B cell (primary cell): ENCODE measurements around the gene METAP2. TPM values are rescaled to one million over a fixed set of nuclear protein-coding genes. Genes with fewer than 3 reads are reported as not detected.
"Not testable (repeated sequence)": the region's sequence is repeated elsewhere in the genome, so short reads cannot be mapped to it uniquely, and the experiment has no call there.

Experiments
- ATAC-seq: fragments of 200-7000 bp; cut with Tn5 transposase; one replicate; pipeline ENCODE4 v1.10.0; 2021; ENCODE audit warnings: low read depth, mild to moderate bottlenecking, moderate number of reproducible peaks, moderate library complexity
- CTCF ChIA-PET: fragments of 350-600 bp; sonication (Branson Sonifier 250); formaldehyde crosslinking; loops from one replicate; lab custom pipeline; 2021; ENCODE audit warnings: antibody characterized with exemption, inconsistent platforms; lab: Charles Lee
- POLR2A ChIA-PET: fragments of 350-600 bp; sonication (Branson Sonifier 250); formaldehyde crosslinking; loops from one replicate; lab custom pipeline; 2021; ENCODE audit warnings: antibody characterized with exemption; lab: Charles Lee
- DNase-seq: peaks from one replicate; pipeline ENCODE4 v3.0.0; 2013
- H2AFZ ChIP-seq: 2 replicates; pipeline ENCODE4 v1.6.1; 2012; ENCODE audit warnings: mild to moderate bottlenecking, low read depth, low read length; ENCODE audit not compliant: insufficient read depth, poor library complexity, severe bottlenecking
- H3K27ac ChIP-seq, 2 donors: 1 replicate in 1 of 2; 2 replicates in 1 of 2; pipeline ENCODE4 v1.5.1; 2012 to 2013; ENCODE audit warnings: low read length in 2 of 2, mild to moderate bottlenecking in 2 of 2, moderate library complexity in 1 of 2
- H3K27me3 ChIP-seq, 4 experiments: fragments of 200-600 bp in 1 of 4; sonication (generic) in 1 of 4; replicated peaks in 1 of 4; 1 replicate in 2 of 4; 2 replicates in 2 of 4; pipeline versions ENCODE4 v1.6.1 to v1.7.0; 2013 to 2016; ENCODE audit warnings: low read length in 3 of 4, mild to moderate bottlenecking in 2 of 4, mixed read lengths in 1 of 4, moderate library complexity in 1 of 4; ENCODE audit not compliant: insufficient read depth in 4 of 4, control insufficient read depth in 3 of 4; ENCODE audit errors: control extremely low read depth in 1 of 4
- H3K36me3 ChIP-seq, 2 experiments: replicated peaks in 1 of 2; 1 replicate in 1 of 2; 2 replicates in 1 of 2; pipeline versions ENCODE4 v1.6.1 to v1.7.1; 2013; ENCODE audit warnings: low read length in 1 of 2; ENCODE audit not compliant: insufficient read depth in 2 of 2, control insufficient read depth in 1 of 2; ENCODE audit errors: control extremely low read depth in 1 of 2, extremely low read depth in 1 of 2
- H3K4me1 ChIP-seq, 2 donors: fragments of 200-600 bp in 1 of 2; sonication (generic) in 1 of 2; 1 replicate in 1 of 2; 2 replicates in 1 of 2; pipeline versions ENCODE4 v1.5.1 to v1.6.1; 2013 to 2017; ENCODE audit warnings: low read length in 2 of 2; ENCODE audit not compliant: control insufficient read depth in 2 of 2, insufficient read depth in 2 of 2
- H3K4me2 ChIP-seq: replicated peaks from 2 replicates; pipeline ENCODE3; 2012; ENCODE audit warnings: mild to moderate bottlenecking, low read depth, low read length; ENCODE audit not compliant: poor library complexity, severe bottlenecking
- H3K4me3 ChIP-seq, 5 experiments: fragments of 200-600 bp in 1 of 5; sonication (generic) in 1 of 5; 1 replicate in 3 of 5; 2 replicates in 2 of 5; pipeline versions ENCODE4 v1.5.1 to v1.7.0; 2011 to 2016; ENCODE audit warnings: low read length in 4 of 5, mild to moderate bottlenecking in 4 of 5, low read depth in 2 of 5, control low read depth in 1 of 5, moderate library complexity in 1 of 5; ENCODE audit not compliant: insufficient read depth in 1 of 5; ENCODE audit errors: control extremely low read depth in 1 of 5, extremely low read depth in 1 of 5
- H3K79me2 ChIP-seq: fragments of 200-600 bp; sonication (generic); one replicate; pipeline ENCODE4 v1.6.0; 2016; ENCODE audit warnings: low read length; ENCODE audit not compliant: control insufficient read depth, insufficient read depth
- H3K9ac ChIP-seq: fragments of 200-600 bp; sonication (generic); 2 replicates; pipeline ENCODE4 v1.6.1; 2017; ENCODE audit warnings: mild to moderate bottlenecking, low read length, moderate library complexity
- H3K9me3 ChIP-seq, 3 donors: one replicate each; pipeline versions ENCODE4 v1.6.1 to v1.7.1; 2013; ENCODE audit warnings: low read length in 2 of 3; ENCODE audit not compliant: control insufficient read depth in 2 of 3, insufficient read depth in 1 of 3; ENCODE audit errors: control extremely low read depth in 1 of 3
- H4K20me1 ChIP-seq: 2 replicates; pipeline ENCODE4 v1.6.0; 2012; ENCODE audit warnings: mild to moderate bottlenecking, low read length; ENCODE audit not compliant: insufficient read depth, control insufficient read depth, poor library complexity, severe bottlenecking
- H3K27ac Mint-ChIP-seq: one replicate; pipeline ENCODE4 v1.8.0; 2021; ENCODE audit warnings: mixed read lengths
- H3K27me3 Mint-ChIP-seq: one replicate; pipeline ENCODE4 v1.8.0; 2021; ENCODE audit warnings: mixed read lengths
- H3K4me1 Mint-ChIP-seq: one replicate; pipeline ENCODE4 v1.8.0; 2021; ENCODE audit warnings: mixed read lengths
- H3K4me3 Mint-ChIP-seq: one replicate; pipeline ENCODE4 v1.8.0; 2021; ENCODE audit warnings: mixed read lengths
- H3K9me3 Mint-ChIP-seq: one replicate; pipeline ENCODE4 v1.8.0; 2022; ENCODE audit warnings: mixed read lengths; ENCODE audit not compliant: insufficient read depth
- CTCF ChIP-seq: fragments of 200-600 bp; IDR thresholded peaks from one replicate; pipeline ENCODE4 v1.8.0; 2022; ENCODE audit warnings: antibody characterized with exemption, mild to moderate bottlenecking
- EZH2 ChIP-seq: IDR thresholded peaks from 2 replicates; pipeline ENCODE4 v1.6.1; 2012; ENCODE audit warnings: borderline replicate concordance, low read depth, mild to moderate bottlenecking, moderate library complexity, low read length; ENCODE audit not compliant: insufficient read depth, poor library complexity, severe bottlenecking
- WGBS: methylation state at CpG from one replicate; pipeline ENCODE4 v1.1.5; 2013; ENCODE audit warnings: missing lambda C conversion rate; ENCODE audit not compliant: insufficient coverage; 5-methylcytosine and 5-hydroxymethylcytosine counted together
- intact Hi-C: fragments of 100-400 bp; cut with micrococcal nuclease; formaldehyde crosslinking; loops from one replicate; pipeline ENCODE4 v1.10.0; 2022
- polyA plus RNA-seq: library from polyadenylated mRNA; depleted of rRNA; stranded (reverse); fragments of >200 nt; gene quantifications from 2 replicates; pipeline ENCODE4 v1.2.3, GENCODE V29; 2012
- total RNA-seq, 2 donors: library from RNA; stranded (reverse); fragments of 120-200 nt in 1 of 2; gene quantifications; 1 replicate in 1 of 2; 2 replicates in 1 of 2; pipeline versions ENCODE4 v1.2.3 to v1.2.4, GENCODE V29; 2013 to 2022

Gene METAP2
- total and polyA plus RNA-seq, 2 donors (not counting 1 experiment from before 2014, with no cell fraction given): 15.3 to 49.9 TPM

GRCh38 chr12:95463050-95463449 lies 10.9 kb upstream of the METAP2 start:
- no peaks in the 10 kb centered on the region for H3K36me3 ChIP-seq
- no peak for DNase-seq
- H4K20me1 ChIP-seq: no peaks in the 10 kb centered on the region
- Mint-ChIP-seq H3K9me3 (peaks cover under 1% of the 10 kb centered on the region), H3K4me3 (no peak overlapping the region), H3K27me3 (peaks cover 5% of the 10 kb centered on the region), H3K27ac (no peak overlapping the region), H3K4me1 (peaks cover 6% of the 10 kb centered on the region)
- ChIA-PET POLR2A (no interaction called here), CTCF (no interaction called here)
- H3K27ac ChIP-seq: no peak overlapping the region
- 91% methylated on average over 4 of the region's 4 CpGs for WGBS
- no peak overlapping the region for H3K4me2 ChIP-seq
- H3K79me2 ChIP-seq: no peaks in the 10 kb centered on the region
- no peaks in the 10 kb centered on the region for H3K4me1 ChIP-seq
- no peak for ATAC-seq
- TF ChIP-seq EZH2 (no peak), CTCF (no peak)
- no peak overlapping the region for H3K9ac ChIP-seq
- intact Hi-C loops: no loop called here
- H3K4me3 ChIP-seq: no peak overlapping the region
- H2AFZ ChIP-seq: no peak overlapping the region
- peaks cover 0 to 8% (median 7%) of the 10 kb centered on the region in 3 donors for H3K9me3 ChIP-seq
- peaks cover 0 to 10% (median 2%) of the 10 kb centered on the region in 4 experiments for H3K27me3 ChIP-seq

GRCh38 chr12:95463776-95464175 lies 10.2 kb upstream of the METAP2 start:
- H3K27me3 ChIP-seq, H3K4me3 Mint-ChIP-seq, H3K9me3 ChIP-seq, intact Hi-C loops, POLR2A ChIA-PET, H3K27ac ChIP-seq, ATAC-seq, H3K9ac ChIP-seq, H3K4me2 ChIP-seq, H3K4me3 ChIP-seq, H3K27ac Mint-ChIP-seq, H4K20me1 ChIP-seq, H2AFZ ChIP-seq, H3K4me1 ChIP-seq, H3K9me3 Mint-ChIP-seq, H3K36me3 ChIP-seq, H3K27me3 Mint-ChIP-seq, CTCF ChIA-PET, H3K79me2 ChIP-seq, H3K4me1 Mint-ChIP-seq, DNase-seq: not testable (repeated sequence)
- WGBS: no CpG with 5 or more reads among the region's 4 CpGs
